Measurements from ENCODE around the gene SLFN5.

- TF ChIP-seq EP300 (IDR thresholded peaks at IDR 0.05) (no peak), CTCF (IDR thresholded peaks at IDR 0.05) (no peak), POLR2AphosphoS5 (IDR thresholded peaks at IDR 0.05) (no peak), POLR2A (IDR thresholded peaks at IDR 0.05) (no peak)
Measured at GRCh38 chr17:35315971-35316370, 73.1 kb downstream of the SLFN5 start.
